GM21619 (cell line): ENCODE measurements around the gene UMPS.
"Not testable (repeated sequence)": the region's sequence is repeated elsewhere in the genome, so short reads cannot be mapped to it uniquely, and the experiment has no call there.

ENCODE experiments used
- ATAC-seq: cut with Tn5 transposase; IDR thresholded peaks from one replicate; pipeline ENCODE4 v1.9.1; 2021; ENCODE audit not compliant: unreplicated experiment

The UMPS gene

DNA sequence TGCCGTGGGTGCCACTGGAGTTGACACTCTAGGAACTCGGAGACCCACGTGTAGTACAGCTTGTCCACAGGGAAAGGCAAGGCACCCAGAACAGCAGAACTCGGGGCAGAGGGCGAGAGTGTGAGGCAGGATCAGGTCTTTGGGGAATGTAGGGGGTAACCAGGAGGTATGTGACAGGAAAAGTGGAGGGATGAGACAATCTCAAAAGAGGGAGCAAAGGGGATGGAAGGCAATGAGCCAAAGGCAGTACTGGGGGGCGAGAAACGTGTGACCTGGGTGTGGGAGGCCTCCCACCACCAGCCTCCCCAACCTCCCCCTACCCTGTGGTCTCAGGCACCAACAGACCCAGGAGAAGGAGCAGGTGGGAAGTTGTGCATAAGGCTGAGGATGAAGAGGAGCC lies 48.9 kb downstream of the UMPS start:
- no peak for ATAC-seq

DNA sequence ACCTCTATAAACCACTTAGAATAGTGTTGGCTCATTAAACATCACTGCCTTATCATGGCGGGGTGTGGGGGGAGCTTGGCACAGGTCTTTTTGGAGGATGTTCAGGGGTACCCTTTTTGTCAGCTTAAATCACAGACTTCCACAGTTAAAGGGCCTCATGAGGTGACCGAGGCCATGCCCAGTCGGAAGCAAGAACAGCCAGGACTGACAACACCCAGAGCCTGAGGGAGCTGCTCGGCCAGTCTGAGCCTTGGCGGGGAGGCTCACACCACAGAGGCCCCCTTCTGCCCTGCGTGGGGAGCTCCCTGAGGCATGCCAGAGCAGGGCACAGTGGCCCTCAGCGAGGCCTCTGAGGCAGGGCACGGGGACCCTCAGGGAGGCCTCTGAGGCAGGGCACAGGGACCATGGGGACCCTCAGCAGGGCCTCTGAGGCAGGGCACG lies 49.5 kb downstream of the UMPS start:
- no peak for ATAC-seq

DNA sequence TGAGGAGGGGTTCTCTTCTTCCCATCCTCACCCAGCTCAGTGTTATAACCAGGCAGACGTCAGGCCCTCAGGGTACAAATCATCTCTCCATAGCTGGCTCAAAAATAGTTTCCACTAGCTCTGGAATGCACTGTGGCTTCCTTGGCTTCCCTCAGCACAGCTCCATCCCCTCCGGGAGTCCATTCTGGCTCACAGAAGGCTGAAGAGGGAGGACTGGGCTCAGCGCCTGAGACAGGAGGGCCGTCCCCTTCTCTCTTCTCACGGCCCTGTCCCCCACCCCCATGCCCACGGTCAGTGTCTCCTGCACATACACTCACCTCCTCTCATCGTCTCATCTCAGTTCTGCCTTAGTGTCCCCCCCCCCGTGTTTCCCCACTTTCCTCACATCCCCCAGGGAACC lies 50.1 kb downstream of the UMPS start:
- no peak for ATAC-seq

DNA sequence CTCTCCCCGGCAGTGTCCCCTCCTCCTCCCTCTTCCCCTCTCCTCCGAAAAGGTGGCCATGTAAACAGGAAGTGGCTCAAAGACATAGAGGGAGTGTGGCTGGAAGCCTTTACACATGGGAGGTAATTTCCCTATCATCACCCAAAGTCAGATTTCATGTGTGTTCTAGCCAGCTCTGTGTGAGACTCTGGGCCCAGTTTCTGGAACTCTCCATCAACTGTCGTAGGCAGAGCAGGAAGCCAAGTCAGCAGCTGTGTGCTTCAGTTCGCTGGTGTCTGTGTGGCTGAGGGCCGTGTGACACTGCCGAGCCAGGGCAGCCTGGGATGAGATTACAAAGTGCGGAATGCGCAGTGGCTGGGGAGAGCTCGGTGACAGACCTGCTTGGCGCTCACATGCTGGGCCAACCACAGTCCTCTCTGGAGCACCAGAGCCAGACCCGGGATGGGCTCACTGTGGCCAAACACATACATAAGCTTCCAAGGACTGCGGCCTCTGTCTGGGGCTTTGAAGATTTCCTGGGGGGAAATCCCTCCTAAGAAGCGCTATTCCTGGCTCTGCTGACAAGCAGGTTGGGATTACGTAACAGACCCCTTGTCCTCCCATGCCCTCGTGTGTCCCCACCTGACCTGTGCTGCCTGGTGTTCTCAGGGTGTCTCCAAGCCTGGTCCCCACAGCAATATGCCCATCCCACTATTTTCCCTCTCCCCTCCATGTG lies 50.7 kb downstream of the UMPS start:
- no peak for ATAC-seq

DNA sequence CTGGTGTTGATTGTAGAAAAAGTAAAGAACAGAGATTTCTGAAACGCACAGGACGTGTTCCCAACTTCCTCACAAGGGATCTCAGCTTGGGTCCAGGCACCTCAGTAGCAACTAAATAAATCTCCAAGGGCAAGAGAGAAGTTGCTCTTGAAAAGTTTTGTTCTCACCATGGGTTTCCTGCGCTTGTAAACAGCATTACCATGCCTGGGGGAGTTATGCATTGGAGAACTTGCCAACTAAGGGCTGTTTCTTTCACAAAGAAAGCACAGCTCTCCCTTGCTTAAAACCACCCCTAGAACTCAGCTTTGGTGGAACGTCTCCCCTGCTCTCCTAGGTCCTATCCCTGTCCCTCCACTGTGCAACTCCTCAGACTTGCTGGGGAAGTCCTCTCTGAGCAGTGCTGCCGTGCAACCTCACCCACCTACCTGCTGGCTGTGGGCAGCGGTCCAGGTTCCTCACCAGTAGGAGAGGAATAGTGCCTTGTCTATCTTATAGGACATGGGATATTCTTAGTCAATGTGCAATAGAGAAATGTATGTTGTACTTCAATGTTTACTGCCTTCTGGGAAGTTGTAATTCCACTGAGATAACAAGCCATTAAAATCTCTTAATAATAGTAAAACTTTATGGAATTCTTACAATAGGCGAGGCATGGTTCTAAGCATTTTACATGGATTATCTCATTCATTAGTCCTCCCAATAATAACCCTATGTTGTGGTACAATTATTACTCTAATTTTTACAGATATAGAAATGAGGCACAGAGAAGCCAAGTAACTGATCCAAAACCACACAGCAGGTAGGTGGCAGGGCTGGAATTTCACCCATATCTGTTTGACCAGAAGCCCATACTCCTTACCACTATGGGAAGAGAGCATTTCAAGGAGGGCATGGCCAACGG lies 51.5 kb downstream of the UMPS start:
- no peak for ATAC-seq

DNA sequence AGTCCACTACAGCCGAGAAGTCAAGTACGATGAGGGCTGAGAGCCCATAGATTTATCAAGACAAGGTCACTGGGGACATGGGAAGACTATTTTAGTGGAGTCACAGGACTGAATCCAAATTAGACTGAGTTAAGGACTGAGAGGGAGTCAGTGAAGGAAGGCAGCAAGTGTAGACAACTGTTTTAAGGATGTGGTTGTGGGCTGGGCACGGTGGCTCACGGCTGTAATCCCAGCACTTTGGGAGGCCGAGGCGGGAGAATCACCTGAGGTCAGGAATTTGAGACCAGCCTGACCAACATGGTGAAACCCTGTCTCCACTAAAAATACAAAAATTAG lies 52.1 kb downstream of the UMPS start:
- not testable (repeated sequence) for ATAC-seq

DNA sequence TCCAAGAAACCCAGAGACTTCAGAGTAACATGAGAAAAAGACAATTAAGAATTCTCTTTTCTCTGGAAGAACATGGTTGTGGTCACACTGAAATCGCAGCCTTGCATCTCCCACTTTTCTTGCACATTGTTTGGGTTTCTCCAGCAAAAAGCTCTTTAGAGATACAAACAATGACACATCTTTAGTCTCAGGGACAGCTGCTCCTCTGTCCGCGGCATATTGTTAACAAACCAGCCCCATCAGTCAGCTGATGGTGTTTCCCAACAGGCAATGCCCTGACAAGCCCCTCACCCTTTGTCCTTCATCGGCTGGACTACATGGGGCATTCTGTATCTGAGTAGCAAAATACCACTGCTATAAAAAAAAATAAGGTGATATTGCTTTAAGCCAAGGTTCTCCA lies 53.4 kb downstream of the UMPS start:
- ATAC-seq: no peak

DNA sequence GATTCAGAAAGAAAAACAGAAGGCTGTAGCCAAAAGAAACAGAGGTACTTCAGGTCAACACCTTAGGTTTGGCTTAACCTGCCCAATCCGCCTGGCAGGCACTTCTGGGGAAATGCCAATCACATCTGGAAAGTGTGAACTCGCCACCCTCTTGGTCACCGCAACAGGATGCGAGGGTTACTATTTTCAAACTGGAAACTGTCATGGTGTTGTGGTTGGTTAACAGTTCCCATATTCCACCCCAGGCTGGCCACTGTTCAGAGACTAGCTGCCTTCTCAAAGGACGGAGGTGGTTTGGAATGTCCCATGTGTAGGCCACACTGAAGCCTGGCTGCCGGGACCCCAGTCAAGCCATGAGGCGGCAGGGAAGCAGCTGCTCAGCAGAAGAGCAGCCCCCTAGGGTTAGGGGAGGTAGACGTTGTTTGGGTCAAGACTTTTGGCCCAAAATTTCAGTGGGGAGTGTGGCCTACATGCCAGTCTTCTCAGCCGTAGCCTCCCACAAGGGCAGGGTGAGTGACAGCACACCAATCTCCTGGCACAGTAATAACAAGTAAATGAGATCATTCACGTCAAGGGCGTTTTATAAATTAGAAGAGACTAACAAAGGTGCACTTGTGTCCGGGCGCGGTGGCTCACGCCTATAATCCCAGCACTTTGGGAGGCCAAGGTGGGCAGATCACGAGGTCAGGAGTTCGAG lies 54.6 kb downstream of the UMPS start:
- no peak for ATAC-seq

DNA sequence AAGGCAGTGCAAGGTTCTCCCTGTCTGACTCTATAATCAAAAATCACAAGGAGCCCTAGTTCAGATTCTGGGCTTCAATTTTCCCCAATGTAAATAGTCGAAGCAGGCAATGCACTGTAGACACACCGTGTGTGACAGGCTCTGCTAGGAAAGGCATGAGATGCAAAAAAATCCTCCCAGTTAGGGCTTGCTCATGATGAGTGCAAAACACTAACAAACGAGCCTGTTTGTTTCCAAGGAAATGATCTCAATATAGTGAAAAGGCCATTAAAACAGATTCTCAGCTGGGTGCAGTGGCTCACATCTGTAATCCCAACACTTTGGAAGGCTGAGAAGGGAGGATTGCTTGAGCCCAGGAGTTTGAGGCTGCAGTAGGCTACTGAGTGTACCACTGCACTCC lies 55.7 kb downstream of the UMPS start:
- ATAC-seq: no peak

DNA sequence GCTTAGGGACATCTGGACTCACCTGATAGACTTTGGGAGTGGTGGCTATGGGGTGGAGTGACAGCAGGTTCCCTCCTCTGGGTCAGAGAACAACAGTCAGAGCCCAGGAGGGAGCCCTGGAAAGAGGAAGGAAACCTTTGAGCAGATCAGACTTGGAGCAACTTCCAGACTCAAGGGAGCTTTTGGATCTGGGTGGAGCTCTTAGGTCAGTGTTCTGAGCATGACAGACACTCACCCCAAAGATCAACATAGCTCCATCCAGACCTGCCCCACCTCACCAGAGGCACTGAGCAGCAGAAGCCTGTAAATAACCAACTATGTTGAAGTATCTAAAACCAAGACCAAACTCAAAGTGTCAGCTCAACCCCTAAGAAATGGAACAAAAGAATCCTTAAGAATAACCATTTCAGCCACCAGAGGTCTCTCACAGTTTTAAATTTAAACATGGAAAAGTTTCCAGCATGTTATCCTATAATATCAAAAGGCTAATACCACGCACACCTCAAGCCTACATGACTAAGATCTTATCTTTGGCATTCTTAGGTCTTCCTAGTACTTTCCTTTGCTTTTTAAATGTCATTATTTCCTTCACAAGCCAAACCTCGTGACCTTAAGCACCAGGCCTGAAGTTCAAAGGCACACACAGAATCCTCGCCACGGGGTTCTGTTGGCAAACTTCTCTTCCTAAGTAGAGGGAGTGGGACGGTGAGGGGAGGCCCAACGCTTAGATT lies 56.4 kb downstream of the UMPS start:
- no peak for ATAC-seq

DNA sequence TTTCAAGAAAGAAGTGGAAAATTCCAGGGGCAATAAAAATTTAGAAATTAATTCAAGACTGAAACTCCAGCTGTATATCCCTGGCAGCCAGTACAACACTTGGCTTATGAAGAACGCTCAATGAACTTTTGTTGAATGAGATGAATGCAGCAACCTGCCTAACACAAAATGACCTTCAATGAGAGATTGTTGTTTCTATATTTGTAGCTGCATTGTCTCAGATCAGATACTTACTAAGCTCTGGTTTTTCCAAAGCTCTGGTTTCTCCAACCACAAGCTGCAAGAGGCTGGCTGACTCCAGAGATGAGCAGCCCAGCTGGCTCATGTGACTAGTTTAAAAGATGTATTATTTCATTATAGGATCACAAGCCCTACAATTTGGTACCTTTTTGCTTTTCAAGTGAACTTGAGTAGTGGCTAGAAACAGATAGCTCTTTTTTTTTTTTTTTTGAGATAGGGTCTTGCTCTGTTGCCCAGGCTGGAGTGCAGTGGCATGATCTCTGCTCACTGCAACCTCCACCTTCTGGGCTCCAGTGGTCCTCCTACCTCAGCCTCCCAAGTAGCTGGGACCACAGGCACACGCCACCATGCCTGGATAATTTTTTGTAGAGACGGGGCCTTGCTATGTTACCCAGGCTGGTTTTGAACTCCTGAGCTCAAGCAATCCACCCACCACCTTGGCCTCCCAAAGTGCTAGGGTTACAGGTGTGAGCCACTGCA lies 57.4 kb downstream of the UMPS start:
- no peak for ATAC-seq

DNA sequence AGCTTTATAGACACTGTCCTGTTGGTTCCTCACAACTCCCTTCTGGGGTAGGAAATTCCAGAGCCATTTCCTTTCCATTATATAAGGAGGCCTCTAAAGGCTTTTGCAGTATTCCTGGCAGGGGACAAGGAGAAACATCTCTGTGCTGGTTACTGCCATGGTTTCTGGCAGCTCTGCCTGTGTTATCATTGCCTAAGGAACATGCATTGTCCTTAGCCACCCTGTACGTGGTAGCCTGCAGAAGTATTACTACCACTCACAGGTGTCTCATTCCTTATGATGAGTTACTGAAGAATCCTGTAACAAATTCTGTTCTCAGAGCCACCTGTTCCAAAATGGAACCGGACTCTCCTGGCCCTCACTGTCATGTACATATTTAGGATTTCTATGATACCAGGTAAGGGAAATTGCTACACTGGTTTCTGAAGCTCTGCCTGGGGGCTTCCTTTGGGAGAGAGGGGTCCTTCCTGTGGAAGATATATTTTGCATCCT lies 58.0 kb downstream of the UMPS start:
- no peak for ATAC-seq

DNA sequence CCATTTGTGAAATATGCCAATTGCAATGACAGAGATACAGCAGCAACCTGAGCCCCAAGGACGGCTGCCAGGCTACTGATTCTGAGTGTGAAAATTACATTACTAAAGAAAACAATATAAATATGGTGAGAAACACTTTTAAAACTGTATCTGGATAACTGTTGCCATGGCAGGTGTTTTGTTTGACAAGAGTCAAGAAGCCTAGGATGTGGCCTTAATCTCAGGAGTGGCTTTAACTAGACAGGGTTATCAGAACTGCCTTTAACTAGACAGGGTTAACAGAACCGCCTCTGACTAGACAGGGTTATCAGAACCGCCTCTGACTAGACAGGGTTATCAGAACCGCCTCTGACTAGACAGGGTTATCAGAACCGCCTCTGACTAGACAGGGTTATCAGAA lies 58.9 kb downstream of the UMPS start:
- ATAC-seq: not testable (repeated sequence)

DNA sequence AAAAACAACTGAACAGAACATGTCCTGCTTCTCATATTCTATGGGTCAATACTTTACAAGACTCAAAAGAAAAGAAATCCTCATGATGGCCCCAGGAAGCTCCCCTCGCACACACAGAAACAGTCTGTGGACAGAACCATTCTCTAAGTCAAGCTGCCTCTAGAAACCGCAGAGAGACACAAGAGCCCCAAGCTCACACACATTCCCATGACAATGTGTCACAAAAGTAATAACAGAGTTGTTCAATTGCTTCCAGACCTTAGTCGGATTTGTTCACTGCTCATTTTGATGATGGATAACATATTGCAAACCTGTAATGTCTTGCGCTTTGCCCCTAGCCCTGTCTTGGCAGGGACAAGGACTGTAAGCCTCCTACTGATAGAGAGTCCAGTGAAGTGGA lies 60.9 kb downstream of the UMPS start:
- no peak for ATAC-seq

DNA sequence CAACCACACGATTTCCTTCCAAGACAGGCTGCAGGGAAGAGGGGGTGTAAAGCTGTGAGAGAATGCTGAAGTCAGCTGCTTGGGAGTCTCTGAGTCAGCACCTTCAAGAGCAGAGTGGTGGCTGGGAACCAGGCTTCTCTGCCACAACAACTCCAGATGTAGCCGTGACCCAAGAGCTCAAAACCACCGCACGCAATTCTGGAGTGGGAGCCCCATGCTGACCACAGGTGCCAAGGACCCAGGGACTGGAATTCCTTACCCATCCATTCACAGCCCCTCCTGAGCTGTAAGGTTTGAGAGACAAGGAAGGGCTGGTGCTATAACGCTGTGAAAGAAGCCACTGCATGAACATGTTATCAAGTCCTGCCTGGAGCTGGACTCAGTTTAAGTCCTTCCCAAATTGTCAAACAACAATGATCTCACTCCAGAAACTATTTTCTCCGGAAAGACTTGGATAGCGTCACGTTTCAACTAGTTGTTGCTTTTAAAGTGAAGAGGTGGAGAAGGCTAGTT lies 61.4 kb downstream of the UMPS start:
- no peak for ATAC-seq

DNA sequence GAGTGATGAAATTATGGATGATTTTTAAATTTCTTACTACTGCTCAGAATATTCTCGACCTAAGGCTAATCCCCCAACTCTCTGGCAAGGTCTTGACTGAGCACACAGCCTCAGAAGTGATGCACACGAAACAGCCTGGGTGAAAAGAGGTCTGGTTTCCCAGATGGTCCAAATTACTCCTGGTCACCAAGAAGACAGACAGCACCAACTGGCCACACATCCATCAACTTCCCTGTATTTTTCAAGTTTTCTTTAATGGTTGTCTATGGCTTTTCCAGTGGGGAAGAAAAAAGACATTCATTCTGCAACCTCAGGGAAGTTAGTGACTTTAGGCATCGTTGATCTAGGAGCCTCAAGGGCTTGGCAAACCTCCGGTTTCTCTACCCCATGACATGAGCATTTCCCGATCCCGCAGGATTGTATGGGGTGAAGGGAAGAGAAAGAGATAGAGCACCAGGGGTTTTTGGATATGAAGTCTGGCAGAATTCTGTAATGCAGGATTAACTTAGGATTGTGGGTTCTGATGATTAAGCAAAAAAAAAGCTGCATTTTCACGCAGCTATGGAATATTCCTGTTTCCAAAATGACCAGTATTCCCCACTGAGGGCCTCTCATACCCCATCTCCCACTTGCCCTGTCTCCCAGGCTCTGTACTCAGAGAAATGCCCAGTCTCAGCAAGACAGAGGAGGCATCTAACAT lies 62.2 kb downstream of the UMPS start:
- ATAC-seq: no peak

DNA sequence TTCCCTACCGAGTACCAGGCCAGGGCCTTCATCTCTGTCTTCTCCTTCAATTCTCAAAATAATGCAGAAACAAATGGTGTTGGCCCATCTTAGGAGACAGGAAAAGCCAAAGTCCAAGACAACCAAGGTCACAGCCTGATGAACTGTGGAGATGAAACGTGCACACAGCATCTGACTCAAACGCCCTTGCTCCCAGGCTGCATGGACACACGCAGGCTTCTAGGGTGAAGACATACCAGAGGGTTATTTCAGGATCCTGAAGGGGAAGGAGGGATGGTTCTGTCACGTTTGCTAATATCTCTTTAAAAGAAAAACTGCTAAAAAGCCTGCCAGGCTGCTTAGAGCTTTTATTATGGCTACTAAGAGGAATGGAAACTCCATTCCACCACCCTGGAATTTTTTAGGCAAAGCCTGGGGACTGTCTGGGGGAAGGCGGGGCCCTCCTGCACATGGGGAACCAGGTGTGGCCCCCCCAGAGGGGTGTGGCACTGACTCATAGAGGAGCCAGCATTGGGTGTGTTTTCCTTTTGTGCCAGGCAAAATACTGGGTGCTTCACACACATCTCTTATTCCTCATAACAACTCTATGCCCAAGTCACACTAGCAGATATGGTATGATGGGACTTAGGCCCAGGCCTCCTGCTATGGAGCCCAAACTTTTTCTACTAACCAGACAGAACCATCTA lies 62.9 kb downstream of the UMPS start:
- no peak for ATAC-seq

DNA sequence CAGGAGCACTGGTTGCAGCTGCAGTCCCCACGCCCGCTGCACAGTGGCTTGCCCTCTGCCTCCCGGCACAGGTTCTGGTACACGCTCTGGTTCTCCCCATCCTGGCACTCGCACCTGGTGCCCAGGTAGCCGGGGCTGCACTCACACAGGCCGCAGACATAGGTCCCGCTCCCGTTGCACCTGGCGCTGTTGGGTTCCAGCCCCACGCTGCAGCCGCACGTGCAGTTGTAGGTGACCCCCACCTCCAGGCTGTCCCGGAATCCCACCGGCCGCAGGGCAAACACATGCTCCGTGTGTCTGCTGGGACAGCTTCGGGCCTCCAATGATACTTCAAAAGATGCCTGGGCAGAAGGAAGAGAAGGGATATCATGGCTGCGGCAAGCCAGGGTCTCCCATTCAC lies 66.2 kb downstream of the UMPS start:
- ATAC-seq: no peak

DNA sequence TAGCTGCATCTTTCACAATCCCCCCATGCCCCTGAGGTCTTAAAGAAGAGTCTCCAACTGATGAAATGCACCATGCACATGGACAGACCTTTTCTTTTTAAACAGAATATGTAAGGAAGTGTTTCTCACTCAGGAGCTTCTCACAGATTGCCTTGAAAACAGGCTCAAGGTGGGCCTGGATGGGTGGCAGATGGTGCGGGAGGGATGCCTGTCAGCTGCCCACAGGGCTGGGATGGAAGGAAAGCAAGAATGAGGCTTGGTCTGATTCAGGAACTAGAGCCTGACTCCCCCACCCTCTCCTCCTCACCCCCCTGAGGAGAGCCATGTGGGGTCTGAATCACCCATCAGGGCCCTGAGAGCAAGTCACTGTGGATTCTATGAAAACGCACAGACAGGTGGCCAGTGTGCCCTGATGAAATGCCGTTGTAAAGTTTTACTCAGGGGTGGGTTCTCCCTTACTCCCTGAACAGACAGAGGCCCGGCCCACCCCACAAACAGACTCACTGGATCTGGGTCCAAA lies 67.2 kb downstream of the UMPS start:
- no peak for ATAC-seq
